Diencephalon (tissue), 1 donor: Measurements from ENCODE around the gene FLCN. TPM values are rescaled to one million over a fixed set of nuclear protein-coding genes. Genes with fewer than 3 reads are reported as not detected.

Experiments used
- small RNA-seq: library from RNA; depleted of rRNA; stranded (forward); fragments of <200 nt; gene quantifications from one replicate; pipeline ENCODE3, GENCODE V24; 2014
- total RNA-seq: library from RNA; depleted of rRNA; stranded (reverse); fragments of >200 nt; gene quantifications from one replicate; pipeline ENCODE4 v1.2.3, GENCODE V29; 2014

The FLCN gene, protein sequence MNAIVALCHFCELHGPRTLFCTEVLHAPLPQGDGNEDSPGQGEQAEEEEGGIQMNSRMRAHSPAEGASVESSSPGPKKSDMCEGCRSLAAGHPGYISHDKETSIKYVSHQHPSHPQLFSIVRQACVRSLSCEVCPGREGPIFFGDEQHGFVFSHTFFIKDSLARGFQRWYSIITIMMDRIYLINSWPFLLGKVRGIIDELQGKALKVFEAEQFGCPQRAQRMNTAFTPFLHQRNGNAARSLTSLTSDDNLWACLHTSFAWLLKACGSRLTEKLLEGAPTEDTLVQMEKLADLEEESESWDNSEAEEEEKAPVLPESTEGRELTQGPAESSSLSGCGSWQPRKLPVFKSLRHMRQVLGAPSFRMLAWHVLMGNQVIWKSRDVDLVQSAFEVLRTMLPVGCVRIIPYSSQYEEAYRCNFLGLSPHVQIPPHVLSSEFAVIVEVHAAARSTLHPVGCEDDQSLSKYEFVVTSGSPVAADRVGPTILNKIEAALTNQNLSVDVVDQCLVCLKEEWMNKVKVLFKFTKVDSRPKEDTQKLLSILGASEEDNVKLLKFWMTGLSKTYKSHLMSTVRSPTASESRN
- 40.1 TPM for total RNA-seq

DNA sequence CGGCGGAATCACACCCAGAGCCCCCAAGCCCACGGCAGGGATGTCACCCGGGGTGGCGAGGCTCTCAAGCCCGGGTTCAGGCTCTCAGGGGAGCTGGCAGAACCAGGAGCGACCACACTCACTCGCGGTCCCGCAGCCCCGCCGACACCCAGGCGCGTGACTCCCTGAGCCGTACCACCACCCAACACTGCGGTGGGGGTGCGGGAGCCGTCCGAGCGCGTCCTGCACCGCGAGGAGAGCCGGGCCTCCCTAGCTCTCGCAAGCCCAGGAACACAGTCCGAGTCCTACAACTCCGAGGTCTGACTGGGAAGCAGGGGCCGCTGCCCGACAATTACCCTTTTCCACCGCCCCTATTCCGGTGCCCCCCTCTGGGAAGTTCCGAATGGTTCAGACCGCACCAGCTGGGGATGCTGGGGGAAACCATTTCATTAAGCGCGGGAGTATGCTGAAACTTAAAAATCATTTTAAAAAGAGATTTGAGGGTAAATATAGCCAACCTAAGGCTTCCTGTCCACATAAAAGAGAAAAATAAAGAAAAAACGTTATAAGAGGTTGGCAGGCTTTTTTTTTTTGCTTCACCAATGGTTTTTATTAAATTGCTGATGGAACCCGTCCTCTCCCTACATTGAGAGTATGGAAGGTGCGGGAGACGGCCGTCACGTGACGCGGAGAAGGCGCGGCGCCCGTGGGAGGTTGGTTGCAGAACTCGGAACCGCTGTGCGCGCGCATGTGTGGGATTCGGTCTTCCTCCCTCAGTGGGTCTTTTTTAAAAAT lies at the start of gene FLCN:
Gene FLCN (minus strand): TSS at position 143 of the 774 bp plus-strand sequence. CDS start 9,031 bp downstream, outside the sequence.

DNA sequence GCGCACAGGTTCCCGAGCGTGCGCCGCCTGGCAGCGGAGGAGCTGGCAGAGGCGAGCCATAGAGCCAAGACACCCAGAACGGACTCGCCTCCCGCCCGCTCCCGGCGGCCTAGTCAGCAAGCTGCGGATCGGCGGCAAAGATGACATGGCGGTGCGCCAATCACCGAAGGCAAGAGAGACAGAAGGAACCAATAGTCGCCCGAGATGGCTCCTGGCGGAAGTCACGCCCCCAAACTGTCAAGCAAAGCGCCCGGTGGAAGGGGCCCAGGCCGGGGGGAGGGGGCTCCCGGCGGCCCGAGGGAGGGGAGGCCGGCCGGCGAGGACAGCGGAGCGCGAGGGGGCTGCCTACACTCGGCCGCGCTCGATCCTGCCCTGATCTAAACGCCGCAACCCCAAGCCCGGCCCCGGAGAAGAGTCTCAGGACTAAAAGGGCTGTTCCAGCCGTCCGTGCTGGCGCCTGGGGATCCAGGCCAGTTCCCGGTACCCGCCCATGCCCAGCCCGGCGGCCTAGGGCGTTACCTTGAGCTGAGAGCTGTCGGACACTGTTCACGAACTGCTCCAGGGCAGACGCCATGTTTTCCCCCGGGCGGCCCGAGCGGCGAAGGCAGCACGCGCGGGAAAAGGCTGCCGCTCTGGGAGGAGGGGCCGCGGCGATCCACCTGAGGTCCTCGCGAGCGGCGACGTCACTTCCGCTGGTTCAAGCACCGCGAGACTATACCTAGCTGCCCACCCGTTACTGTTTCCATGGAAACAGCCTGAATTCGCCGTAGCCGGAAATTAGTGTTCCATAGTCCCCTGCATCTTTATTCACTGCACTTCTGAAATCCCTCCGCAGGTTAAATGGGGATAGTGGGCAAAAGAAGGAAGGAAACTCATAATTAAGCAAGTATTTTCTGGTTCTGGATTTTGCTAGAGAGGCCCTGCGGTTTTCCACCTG lies 43.9 kb upstream of the FLCN start, which contains the start of gene COPS3:
Gene COPS3 (minus strand): TSS at position 634 of the 937 bp plus-strand sequence. CDS start 60 bp downstream, at position 574.

DNA sequence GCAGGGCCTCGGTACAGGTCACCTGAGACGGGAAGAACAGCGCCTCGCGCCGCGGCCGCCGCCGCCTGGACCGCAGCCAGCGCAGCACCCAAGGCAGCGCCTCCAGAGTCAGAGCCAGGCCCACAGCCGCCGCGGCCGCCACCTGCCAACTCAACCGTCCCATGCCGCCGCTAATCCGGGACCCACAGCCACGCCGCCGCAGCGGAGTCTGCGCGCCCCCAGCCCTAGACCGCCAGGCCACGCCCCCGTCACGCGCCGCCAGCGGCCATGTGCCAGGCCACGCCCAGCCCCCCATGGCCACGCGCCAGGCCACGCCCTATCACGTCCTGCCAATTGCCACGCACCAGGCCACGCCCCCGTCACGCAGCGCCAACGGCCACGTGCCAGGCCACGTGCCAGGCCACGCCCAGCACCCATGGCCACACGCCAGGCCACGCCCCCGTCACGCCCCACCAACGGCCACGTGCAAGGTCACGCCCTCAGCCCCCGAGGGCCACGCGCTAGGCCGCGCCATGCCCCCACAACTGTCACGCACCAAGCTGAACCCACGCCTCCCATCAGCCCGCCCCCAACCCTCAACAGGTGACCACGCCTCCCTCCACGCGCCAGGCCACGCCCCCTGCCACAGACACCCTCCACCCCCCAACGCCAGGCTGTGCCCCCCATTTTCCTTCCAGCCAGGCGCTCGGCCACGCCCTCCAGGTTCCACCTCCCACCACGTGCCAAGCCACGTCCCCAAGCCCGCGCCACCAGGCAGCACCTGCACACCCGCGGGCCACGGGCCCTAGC lies 30.6 kb downstream of the FLCN start, which contains the start of gene PLD6:
Gene PLD6 (minus strand): TSS at position 210 of the 789 bp plus-strand sequence. CDS start 47 bp downstream, at position 163.

Small RNAs within 50 kb of the gene (small RNA-seq; reads per million reads assigned to genes)
- not detected for gene RNU6-767P

Other genes starting within 250 kb of the FLCN start
- 134 TPM for gene MPRIP, start 194.7 kb downstream of the FLCN start, total RNA-seq
- gene PLD6, start 30.8 kb downstream of the FLCN start, total RNA-seq = 15.2 TPM
- gene COPS3, start 44.1 kb upstream of the FLCN start, total RNA-seq = 105 TPM
- 4.6 TPM for gene NT5M, start 66.2 kb upstream of the FLCN start, total RNA-seq
- gene MED9, start 239.8 kb upstream of the FLCN start, total RNA-seq = 17.3 TPM